ENCODE measurements around the gene SHPK.

DNA sequence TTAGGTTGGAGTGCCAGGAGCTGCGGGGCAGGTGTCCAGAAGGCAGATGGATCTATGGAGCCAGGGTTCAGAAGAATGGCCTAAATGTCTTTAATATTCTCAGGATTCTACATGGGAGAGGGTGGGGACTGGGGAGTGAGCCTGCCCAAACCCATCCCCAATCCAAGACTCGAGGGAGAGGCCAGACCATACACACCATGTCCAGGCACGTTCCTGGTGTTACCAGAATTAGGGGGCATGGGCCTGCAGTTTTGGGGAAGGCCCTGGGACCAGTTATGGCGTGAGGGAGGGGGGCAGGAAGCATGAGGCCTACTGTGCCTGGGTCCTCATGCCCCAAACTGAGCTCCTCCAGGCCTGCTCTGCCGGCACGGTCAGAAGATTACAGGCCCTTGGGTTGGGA, 30.5 kb upstream of the SHPK start:
- TF ChIP-seq, protein P1, sequence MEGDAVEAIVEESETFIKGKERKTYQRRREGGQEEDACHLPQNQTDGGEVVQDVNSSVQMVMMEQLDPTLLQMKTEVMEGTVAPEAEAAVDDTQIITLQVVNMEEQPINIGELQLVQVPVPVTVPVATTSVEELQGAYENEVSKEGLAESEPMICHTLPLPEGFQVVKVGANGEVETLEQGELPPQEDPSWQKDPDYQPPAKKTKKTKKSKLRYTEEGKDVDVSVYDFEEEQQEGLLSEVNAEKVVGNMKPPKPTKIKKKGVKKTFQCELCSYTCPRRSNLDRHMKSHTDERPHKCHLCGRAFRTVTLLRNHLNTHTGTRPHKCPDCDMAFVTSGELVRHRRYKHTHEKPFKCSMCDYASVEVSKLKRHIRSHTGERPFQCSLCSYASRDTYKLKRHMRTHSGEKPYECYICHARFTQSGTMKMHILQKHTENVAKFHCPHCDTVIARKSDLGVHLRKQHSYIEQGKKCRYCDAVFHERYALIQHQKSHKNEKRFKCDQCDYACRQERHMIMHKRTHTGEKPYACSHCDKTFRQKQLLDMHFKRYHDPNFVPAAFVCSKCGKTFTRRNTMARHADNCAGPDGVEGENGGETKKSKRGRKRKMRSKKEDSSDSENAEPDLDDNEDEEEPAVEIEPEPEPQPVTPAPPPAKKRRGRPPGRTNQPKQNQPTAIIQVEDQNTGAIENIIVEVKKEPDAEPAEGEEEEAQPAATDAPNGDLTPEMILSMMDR (IDR thresholded peaks at IDR 0.05) = no peak
- no peak for TF ChIP-seq POLR2A (IDR thresholded peaks at IDR 0.05)
